ENCODE data around the gene ILDR1. TPM values are rescaled to one million over a fixed set of nuclear protein-coding genes. Genes with fewer than 3 reads are reported as not detected.

The ILDR1 gene
- total RNA-seq, 2 experiments from 2014 or later, result not detected

DNA sequence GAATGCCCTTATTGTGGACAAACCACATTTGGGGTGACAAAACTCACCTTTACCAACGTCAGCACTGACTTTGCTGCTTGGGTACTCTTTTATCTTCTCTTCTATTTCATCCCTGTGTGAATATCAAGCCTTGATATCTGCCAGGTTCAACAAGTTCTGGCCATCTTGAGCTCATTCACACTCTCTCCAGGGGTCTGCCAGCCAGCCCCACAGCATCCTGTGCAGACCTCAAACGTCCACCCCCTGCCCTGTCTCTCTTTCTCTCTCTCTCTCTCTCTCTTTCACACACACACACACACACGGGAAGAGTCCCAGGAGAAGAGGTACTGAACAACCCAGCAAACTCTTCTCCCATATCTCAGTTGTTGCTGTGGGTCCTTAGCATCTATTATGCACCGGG lies 10.7 kb downstream of the ILDR1 start:
- Mint-ChIP-seq H3K4me3 (no peak overlapping the region), H3K27me3 (ENCODE audit: low read depth) (peaks cover 2% of the 10 kb centered on the region), H3K36me3 (ENCODE audit: low read depth) (no peaks in the 10 kb centered on the region), H3K4me1 (ENCODE audit: low read depth) (no peaks in the 10 kb centered on the region), H3K9me3 (no peaks in the 10 kb centered on the region), H3K27ac (no peak overlapping the region)
- CTCF ChIA-PET, result no interaction called here
- intact Hi-C loops (cut with micrococcal nuclease), result no loop called here
- no peak for DNase-seq

DNA sequence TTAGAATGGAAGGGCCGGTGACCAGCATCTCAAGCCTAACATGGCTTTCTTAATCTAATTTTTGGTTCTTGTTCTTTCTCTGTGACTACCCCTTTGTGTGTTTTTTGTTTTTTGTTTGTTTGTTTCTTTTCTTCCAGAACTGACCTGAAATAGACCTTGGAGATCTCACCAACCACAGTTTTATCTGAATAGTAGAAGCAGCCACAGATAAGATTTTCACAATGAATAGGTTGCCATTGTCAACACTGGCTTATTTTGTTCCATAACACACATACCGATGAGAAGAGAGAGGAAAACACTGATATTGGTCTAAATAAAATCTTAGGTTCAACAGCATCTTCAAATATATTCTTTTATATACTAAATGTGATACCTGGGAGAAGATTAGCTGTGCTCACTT lies 11.5 kb downstream of the ILDR1 start:
- H3K27ac Mint-ChIP-seq, result no peak overlapping the region
- H3K4me1 Mint-ChIP-seq (ENCODE audit: low read depth), result no peaks in the 10 kb centered on the region
- H3K27me3 Mint-ChIP-seq (ENCODE audit: low read depth), result peaks cover 2% of the 10 kb centered on the region
- H3K9me3 Mint-ChIP-seq, result no peaks in the 10 kb centered on the region
- no peak for DNase-seq
- H3K4me3 Mint-ChIP-seq, result no peak overlapping the region
- CTCF ChIA-PET, result no interaction called here
- no peaks in the 10 kb centered on the region for H3K36me3 Mint-ChIP-seq (ENCODE audit: low read depth)
- intact Hi-C loops (cut with micrococcal nuclease), result no loop called here

DNA sequence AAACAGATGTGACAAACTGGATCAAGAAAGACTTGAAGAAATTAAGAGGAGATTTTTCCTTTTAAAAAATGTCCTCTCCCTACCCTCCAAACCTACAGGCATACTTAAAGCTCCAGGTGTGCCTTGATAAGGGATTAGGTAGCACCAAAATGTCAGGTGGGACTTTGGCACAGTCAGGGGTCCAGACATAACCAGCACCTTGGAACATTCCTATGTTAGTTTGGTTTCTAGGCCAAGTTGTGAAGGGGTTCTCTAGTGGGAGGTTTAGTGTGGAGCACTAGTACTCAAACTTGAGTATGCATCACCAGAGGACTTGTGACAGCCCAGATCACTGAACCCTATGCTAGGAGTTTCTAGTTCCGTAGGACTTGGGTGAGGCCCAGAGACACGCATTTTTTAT lies 13.9 kb downstream of the ILDR1 start:
- intact Hi-C loops (cut with micrococcal nuclease), result no loop called here
- no peak overlapping the region for H3K27ac Mint-ChIP-seq
- CTCF ChIA-PET, result no interaction called here
- peaks cover 7% of the 10 kb centered on the region for H3K27me3 Mint-ChIP-seq (ENCODE audit: low read depth)
- H3K9me3 Mint-ChIP-seq, result no peaks in the 10 kb centered on the region
- no peaks in the 10 kb centered on the region for H3K36me3 Mint-ChIP-seq (ENCODE audit: low read depth)
- no peak overlapping the region for H3K4me3 Mint-ChIP-seq
- DNase-seq, result no peak
- H3K4me1 Mint-ChIP-seq (ENCODE audit: low read depth), result peaks cover 3% of the 10 kb centered on the region

DNA sequence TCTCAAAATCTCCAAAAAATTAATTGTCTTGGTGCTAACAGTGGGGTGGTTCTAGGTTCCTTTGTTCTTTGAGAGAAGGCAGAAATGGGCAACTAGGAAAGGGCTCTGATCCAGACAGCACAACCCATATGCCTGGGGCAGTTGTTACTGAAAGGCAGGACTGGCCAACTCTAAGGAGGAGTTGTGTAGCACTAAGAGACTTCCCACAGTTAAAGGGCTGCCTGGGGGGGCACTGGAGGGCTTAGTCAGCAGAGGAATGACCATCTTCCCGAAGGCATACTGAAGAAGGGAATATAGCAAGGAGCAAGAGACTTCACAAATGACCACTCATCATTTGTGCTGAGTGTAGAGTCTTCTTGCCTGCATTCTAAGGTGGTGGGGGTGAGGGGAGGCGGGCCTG lies 15.8 kb downstream of the ILDR1 start:
- intact Hi-C loops (cut with micrococcal nuclease), result no loop called here
- no peak for DNase-seq
- H3K9me3 Mint-ChIP-seq, result no peaks in the 10 kb centered on the region
- H3K27me3 Mint-ChIP-seq (ENCODE audit: low read depth), result peaks cover 11% of the 10 kb centered on the region
- H3K4me3 Mint-ChIP-seq, result no peak overlapping the region
- peaks cover 3% of the 10 kb centered on the region for H3K4me1 Mint-ChIP-seq (ENCODE audit: low read depth)
- no peak overlapping the region for H3K27ac Mint-ChIP-seq
- CTCF ChIA-PET, result no interaction called here
- no peaks in the 10 kb centered on the region for H3K36me3 Mint-ChIP-seq (ENCODE audit: low read depth)

DNA sequence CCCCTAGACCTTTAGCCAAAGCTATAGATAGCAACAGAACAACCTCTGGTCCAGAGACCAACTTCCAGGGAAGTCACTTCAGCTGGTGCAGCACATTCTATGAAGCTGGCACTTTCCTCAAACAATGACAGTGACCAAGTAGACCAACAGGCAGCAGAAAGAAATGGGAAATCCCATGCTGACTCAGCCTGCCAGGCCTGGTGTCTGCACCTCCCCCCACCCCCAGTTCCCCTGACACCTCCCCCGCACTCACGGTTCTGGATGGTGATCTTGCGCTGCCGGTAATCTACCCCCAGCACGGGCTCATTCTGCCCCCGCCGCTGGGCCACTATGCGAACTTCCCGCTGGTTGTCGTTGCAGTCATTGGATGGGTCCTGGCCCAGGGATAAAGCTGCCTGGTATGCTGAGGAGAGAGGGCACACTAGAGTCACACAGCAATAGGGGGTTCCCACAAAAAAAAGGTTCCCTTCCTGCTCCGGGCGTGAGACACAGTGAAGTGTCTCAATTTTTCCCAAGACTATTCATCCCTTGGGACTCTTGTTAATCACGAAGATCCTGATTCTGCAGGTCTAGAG lies 17.0 kb downstream of the ILDR1 start:
- no peaks in the 10 kb centered on the region for H3K36me3 Mint-ChIP-seq (ENCODE audit: low read depth)
- intact Hi-C loops (cut with micrococcal nuclease), result no loop called here
- H3K27me3 Mint-ChIP-seq (ENCODE audit: low read depth), result peaks cover 11% of the 10 kb centered on the region
- H3K27ac Mint-ChIP-seq, result no peak overlapping the region
- CTCF ChIA-PET, result no interaction called here
- peaks cover 3% of the 10 kb centered on the region for H3K4me1 Mint-ChIP-seq (ENCODE audit: low read depth)
- no peak for DNase-seq
- H3K4me3 Mint-ChIP-seq, result no peak overlapping the region
- no peaks in the 10 kb centered on the region for H3K9me3 Mint-ChIP-seq

DNA sequence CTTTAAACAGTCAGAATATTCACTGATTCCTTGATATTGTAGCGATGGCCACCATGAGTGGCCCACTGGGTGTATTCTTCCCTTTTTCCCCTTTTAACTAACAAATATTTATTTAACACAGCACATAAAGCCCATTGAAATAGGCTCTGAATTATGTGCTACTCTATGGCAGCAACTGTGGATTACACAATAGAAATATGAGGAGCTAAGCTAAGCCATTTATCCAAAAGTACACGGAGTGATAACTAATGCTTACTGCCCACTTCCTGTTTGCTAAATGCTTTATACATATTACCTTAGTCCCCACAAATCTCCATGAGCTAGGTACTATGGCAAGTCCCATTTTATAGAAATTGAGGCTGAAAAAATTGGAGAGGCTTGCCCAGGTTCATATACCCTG lies 17.9 kb downstream of the ILDR1 start:
- CTCF ChIA-PET, result no interaction called here
- H3K27me3 Mint-ChIP-seq (ENCODE audit: low read depth), result peaks cover 11% of the 10 kb centered on the region
- peaks cover 3% of the 10 kb centered on the region for H3K4me1 Mint-ChIP-seq (ENCODE audit: low read depth)
- no peak overlapping the region for H3K27ac Mint-ChIP-seq
- no peak for DNase-seq
- no peak overlapping the region for H3K4me3 Mint-ChIP-seq
- no peaks in the 10 kb centered on the region for H3K36me3 Mint-ChIP-seq (ENCODE audit: low read depth)
- H3K9me3 Mint-ChIP-seq, result no peaks in the 10 kb centered on the region
- intact Hi-C loops (cut with micrococcal nuclease), result no loop called here

DNA sequence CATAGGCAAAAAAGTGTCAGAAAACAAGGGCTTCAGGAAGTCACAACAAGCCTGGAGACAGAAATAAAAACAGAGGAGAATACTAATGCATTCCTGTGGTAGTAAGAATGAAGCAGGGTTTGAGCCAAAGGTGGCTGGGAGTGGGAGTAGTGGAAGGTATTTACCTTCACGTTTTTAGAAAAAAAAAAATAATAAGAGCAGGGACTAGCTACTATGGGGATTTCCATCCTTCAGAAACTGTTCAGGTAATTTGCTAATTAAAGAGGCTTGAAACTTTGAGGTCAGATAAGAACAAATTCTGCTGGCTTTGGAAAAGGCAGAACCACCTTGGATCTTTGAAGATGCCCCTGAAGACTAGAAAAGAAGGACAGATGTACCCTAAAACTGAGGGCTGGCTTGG lies 18.4 kb downstream of the ILDR1 start:
- DNase-seq, result no peak
- Mint-ChIP-seq H3K4me1 (ENCODE audit: low read depth) (peaks cover 3% of the 10 kb centered on the region), H3K27ac (no peak overlapping the region), H3K4me3 (no peak overlapping the region), H3K36me3 (ENCODE audit: low read depth) (no peaks in the 10 kb centered on the region), H3K9me3 (no peaks in the 10 kb centered on the region), H3K27me3 (ENCODE audit: low read depth) (peaks cover 11% of the 10 kb centered on the region)
- CTCF ChIA-PET, result interaction anchor here (0.6 kb wide), 1 partner anchor 51 kb away, joined by 3 read pairs; no protein-coding TSS in a partner anchor
- intact Hi-C loops (cut with micrococcal nuclease), result no loop called here

DNA sequence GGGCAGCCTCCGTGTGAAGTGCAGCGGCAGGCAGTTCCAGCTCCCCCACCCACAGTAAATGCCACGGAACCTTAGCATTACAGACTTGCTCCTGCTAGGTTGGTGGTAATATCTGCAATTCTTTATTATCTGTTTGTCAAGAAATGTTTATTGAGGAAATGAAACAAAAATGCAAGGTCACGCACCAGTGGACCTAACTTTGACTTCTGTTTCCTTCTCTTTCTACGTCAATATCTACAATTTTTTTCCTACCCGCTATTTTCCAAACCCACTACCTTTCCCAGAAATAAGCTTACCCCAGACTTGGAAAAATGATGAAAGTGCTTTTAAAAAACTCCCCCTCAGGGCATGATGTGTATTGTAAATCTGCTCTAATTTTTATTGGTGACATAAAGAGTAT lies 18.9 kb downstream of the ILDR1 start:
- no peaks in the 10 kb centered on the region for H3K36me3 Mint-ChIP-seq (ENCODE audit: low read depth)
- H3K9me3 Mint-ChIP-seq, result no peaks in the 10 kb centered on the region
- no peak for DNase-seq
- H3K4me3 Mint-ChIP-seq, result no peak overlapping the region
- CTCF ChIA-PET, result interaction anchor here (0.6 kb wide), 1 partner anchor 51 kb away, joined by 3 read pairs; no protein-coding TSS in a partner anchor
- intact Hi-C loops (cut with micrococcal nuclease), result no loop called here
- peaks cover 7% of the 10 kb centered on the region for H3K4me1 Mint-ChIP-seq (ENCODE audit: low read depth)
- peaks cover 11% of the 10 kb centered on the region for H3K27me3 Mint-ChIP-seq (ENCODE audit: low read depth)
- no peak overlapping the region for H3K27ac Mint-ChIP-seq

DNA sequence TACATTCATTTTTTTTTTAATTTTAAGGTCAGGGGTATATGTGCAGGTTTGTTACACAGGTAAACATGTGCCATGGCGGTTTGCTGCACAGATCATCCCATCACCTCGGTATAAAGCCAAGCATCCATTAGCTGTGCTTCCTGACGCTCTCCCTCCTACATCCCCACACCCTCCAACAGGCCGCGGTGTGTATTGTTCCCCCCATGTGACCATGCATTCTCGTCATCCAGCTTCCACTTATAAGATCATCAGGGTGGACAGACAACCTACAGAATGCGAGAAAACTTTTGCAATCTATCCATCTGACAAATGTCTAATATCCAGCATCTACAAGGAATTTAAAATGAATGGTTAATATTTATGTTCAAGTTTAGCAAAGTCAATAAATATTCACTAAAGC lies 19.4 kb downstream of the ILDR1 start:
- Mint-ChIP-seq H3K27ac (no peak overlapping the region), H3K9me3 (no peaks in the 10 kb centered on the region), H3K27me3 (ENCODE audit: low read depth) (peaks cover 11% of the 10 kb centered on the region), H3K4me3 (no peak overlapping the region), H3K36me3 (ENCODE audit: low read depth) (no peaks in the 10 kb centered on the region), H3K4me1 (ENCODE audit: low read depth) (peaks cover 10% of the 10 kb centered on the region)
- intact Hi-C loops (cut with micrococcal nuclease), result no loop called here
- CTCF ChIA-PET, result interaction anchor here (0.6 kb wide), 1 partner anchor 170 kb away, joined by 3 read pairs; no protein-coding TSS in a partner anchor
- no peak for DNase-seq

DNA sequence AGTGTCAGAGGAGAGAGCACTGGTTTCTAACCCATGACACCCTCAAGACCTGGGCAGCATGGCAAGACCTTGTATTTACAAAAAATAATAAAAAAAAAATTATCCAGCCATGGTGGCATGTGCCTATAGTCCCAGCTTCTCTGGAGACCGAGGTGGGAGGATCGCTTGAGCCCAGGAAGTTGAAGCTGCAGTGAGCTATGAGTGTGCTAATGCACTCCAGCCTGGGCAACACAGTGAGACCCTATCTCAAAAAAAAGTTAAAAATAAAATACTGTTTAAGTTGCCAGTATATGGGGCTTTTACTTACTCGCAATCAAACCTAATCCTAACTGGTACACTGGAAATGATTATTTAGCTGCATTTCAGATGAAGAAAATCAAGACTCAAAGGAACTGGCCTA lies 20.2 kb downstream of the ILDR1 start:
- intact Hi-C loops (cut with micrococcal nuclease), result no loop called here
- H3K9me3 Mint-ChIP-seq, result no peaks in the 10 kb centered on the region
- H3K27me3 Mint-ChIP-seq (ENCODE audit: low read depth), result peaks cover 11% of the 10 kb centered on the region
- no peak overlapping the region for H3K27ac Mint-ChIP-seq
- peaks cover 10% of the 10 kb centered on the region for H3K4me1 Mint-ChIP-seq (ENCODE audit: low read depth)
- DNase-seq, result no peak
- H3K36me3 Mint-ChIP-seq (ENCODE audit: low read depth), result no peaks in the 10 kb centered on the region
- H3K4me3 Mint-ChIP-seq, result no peak overlapping the region
- CTCF ChIA-PET, result interaction anchor here (0.6 kb wide), 1 partner anchor 171 kb away, joined by 3 read pairs; no protein-coding TSS in a partner anchor

DNA sequence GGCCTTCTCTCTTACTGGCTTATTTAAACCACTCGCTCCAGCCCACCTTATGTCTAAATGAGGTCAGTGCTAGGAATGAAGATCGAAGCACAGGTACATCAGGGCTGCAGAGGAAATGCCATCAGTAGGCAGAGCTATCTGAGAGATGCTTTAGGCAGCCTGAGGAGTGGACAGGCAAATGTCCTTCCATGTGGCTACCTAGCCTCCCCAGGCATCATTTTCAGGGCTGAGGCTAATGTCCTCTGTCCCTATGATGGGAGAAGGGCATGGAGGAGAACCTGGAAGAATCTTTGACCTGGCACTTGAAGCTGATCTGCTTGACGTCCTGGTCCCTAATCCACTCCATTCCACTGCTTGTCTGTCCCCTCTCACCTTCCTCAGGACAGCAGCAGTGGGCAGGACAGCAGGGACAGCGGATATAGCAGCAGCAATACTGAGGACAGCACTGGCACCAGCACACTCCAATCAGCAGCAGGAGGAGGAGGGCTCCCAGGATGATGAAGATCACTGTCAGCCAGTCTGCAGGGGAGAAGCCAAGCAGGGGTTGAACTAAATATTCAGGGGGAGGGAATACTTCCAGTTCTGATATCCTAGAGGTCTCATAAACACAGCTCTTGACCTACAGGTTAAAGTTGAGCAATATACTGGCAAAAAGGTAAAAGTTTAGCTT lies 21.0 kb downstream of the ILDR1 start:
- H3K27ac Mint-ChIP-seq, result no peak overlapping the region
- no peaks in the 10 kb centered on the region for H3K36me3 Mint-ChIP-seq (ENCODE audit: low read depth)
- intact Hi-C loops (cut with micrococcal nuclease), result no loop called here
- peaks cover 12% of the 10 kb centered on the region for H3K4me1 Mint-ChIP-seq (ENCODE audit: low read depth)
- no peak for DNase-seq
- H3K4me3 Mint-ChIP-seq, result no peak overlapping the region
- H3K9me3 Mint-ChIP-seq, result no peaks in the 10 kb centered on the region
- peaks cover 11% of the 10 kb centered on the region for H3K27me3 Mint-ChIP-seq (ENCODE audit: low read depth)
- CTCF ChIA-PET, result interaction anchor here (0.6 kb wide), 2 partner anchors 13 to 18 kb away, joined by 3 to 4 read pairs; no protein-coding TSS in a partner anchor

DNA sequence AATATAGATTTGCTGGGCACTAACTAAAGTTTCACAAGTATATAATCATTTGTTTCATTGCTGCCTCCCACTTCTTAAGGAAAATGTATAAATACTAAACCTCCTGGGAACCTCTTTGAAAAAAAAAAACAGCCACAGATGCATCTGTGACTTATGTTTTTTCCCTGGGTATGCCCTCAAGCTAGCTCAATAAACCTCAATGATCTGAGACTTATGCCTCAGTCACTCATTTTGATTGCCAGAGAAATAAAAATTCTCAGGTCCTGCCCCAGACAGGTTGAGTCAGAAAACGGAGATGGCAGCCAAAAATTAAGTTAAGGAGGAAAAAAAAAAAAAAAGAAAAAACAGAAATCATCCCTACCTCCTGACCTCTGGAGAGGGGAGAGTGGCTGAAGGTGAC lies 22.1 kb downstream of the ILDR1 start:
- H3K4me3 Mint-ChIP-seq, result no peak overlapping the region
- no peak for DNase-seq
- H3K27ac Mint-ChIP-seq, result no peak overlapping the region
- no peaks in the 10 kb centered on the region for H3K9me3 Mint-ChIP-seq
- H3K36me3 Mint-ChIP-seq (ENCODE audit: low read depth), result no peaks in the 10 kb centered on the region
- peaks cover 11% of the 10 kb centered on the region for H3K27me3 Mint-ChIP-seq (ENCODE audit: low read depth)
- peaks cover 22% of the 10 kb centered on the region for H3K4me1 Mint-ChIP-seq (ENCODE audit: low read depth)
- CTCF ChIA-PET, result no interaction called here
- intact Hi-C loops (cut with micrococcal nuclease), result no loop called here
